ENCODE data around the gene TPRN.

- TF ChIP-seq CTCF (IDR thresholded peaks at IDR 0.05) (no peak), POLR2A (IDR thresholded peaks at IDR 0.05) (no peak)
Measured at GRCh38 chr9:137225699-137226331, 25.3 kb upstream of the TPRN start.

Measured in esophagus squamous epithelium (tissue), 4 donors.